KOPT-K1 (cell line): ENCODE results near the gene NEDD8.

Experiments used
- H3K27ac ChIP-seq: fragments of 200-600 bp; sonication (generic); 2 replicates; pipeline ENCODE4 v1.5.1; 2016; ENCODE audit warnings: antibody characterized with exemption, mild to moderate bottlenecking, low read depth, low read length; ENCODE audit not compliant: poor library complexity, severe bottlenecking
- H3K36me3 ChIP-seq: fragments of 200-600 bp; sonication (generic); 2 replicates; pipeline ENCODE4 v1.5.1; 2017; ENCODE audit warnings: antibody characterized with exemption, mild to moderate bottlenecking, low read length, moderate library complexity; ENCODE audit not compliant: insufficient read depth
- H3K9me3 ChIP-seq: fragments of 200-600 bp; sonication (generic); 2 replicates; pipeline ENCODE4 v1.5.1; 2017; ENCODE audit warnings: antibody characterized with exemption, low read length, mild to moderate bottlenecking; ENCODE audit not compliant: insufficient read depth, poor library complexity, severe bottlenecking

The NEDD8 gene

DNA sequence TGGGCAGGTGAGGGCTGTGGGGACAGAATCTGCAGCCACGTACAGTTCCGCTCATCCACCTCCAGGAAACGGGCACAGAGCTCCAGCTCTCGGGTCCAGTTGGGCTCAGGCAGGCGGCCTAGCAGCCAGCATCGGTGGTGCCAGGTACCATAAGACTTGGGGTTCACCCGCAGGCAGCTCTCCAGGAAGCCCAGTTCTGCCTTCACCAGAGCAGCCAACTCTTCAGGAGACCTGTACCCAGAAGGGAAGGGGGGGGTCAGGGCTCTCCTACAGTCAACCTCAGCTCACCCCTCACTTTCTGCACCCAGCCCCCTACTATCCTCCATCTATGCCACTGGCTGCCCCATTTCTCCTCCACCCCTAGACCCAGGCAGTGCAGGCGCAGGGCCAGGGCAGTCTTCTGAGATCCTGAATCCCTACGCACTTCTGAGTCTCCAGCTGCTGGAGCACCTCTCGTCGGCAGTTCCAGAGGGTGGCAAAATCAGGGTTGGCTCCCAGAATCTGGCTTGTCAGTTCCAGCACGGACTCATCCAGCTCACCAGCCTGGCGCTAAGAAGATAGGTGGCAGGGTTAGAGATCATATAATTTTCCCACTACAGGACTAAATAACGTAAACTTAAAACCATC, 37.9 kb upstream of the NEDD8 start:
- Histone ChIP-seq H3K27ac (no peak overlapping the region), H3K36me3 (peaks cover 21% of the 10 kb centered on the region; the same call in 1 of the 2 replicates), H3K9me3 (no peaks in the 10 kb centered on the region)

GRCh38 chr14:24269368-24269767, 37.2 kb upstream of the NEDD8 start:
- no peak overlapping the region for H3K27ac ChIP-seq
- no peaks in the 10 kb centered on the region for H3K9me3 ChIP-seq
- peaks cover 21% of the 10 kb centered on the region; the same call in 1 of the 2 replicates for H3K36me3 ChIP-seq

GRCh38 chr14:24268225-24268624, 36.1 kb upstream of the NEDD8 start:
- Histone ChIP-seq H3K27ac (no peak overlapping the region), H3K36me3 (peaks cover 21% of the 10 kb centered on the region; the same call in 1 of the 2 replicates), H3K9me3 (no peaks in the 10 kb centered on the region)

- Histone ChIP-seq H3K36me3 (peaks cover 21% of the 10 kb centered on the region; the same call in 1 of the 2 replicates), H3K27ac (no peak overlapping the region), H3K9me3 (no peaks in the 10 kb centered on the region)
These were observed 35.3 kb upstream of the NEDD8 start for GRCh38 chr14:24267516-24267915.

DNA sequence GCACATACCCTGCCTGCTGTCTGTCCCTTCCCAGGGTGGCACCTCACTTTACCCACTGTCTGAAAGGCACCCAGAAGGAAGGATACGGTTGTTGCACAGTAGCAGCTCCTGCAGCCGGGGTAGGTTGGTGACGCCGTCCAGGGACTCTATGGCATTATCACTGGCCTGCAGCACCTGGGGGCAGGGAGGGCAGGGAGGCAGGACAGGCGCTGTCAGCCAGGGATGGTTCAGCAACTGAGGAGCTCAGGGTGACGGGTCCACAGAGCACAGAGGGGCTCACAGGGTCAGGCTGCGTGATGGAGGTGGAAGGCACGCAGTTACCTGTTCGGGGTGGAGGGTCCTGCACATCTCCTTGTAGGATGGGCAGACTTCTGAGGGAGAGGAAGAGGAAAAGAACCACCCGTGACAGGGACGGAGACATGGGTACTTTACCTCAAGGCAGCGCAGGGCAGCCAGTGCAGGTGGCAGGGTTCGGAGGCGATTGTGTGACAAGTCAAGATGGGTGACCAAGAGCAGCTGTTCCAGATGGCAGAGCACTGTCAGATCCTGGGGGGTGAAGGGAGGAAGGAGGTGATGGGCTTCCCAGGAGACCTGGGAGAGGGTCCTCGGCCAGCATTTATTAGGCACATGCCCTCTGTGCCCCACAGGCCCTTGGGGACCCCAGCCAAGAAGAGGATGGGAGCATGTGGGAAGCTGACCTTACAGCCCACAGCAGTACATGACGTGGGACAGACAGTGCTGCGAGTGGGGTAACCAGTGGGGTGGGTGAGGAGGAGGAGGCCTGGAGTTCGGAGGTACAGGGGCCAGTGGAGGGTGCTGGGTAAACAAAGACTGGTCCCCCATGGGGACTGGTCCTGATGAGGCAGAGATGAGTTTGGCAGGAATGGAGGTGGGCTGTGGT, 34.4 kb upstream of the NEDD8 start:
- Histone ChIP-seq H3K9me3 (no peaks in the 10 kb centered on the region), H3K36me3 (peaks cover 21% of the 10 kb centered on the region; the same call in 1 of the 2 replicates), H3K27ac (no peak overlapping the region)

DNA sequence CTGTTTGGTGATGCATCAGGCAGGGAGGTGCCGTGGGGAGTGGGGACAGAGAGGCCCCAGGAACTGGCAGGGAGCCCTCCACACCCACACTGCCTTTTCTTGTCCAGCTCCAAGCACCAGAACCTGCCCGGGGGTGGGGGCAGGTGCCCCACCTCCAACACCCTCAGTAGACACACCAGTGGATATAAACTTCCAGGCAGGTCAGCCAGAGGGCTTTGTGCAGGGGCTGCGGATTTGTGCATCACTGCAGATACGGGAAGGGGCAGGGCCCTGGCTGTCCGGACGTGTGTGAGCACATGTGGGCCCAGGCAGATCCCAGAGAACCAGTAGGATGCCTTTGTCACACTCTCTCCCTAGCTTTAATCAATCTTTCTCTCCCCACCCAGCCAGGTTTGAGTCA, 32.1 kb upstream of the NEDD8 start:
- Histone ChIP-seq H3K27ac (no peak overlapping the region), H3K36me3 (peaks cover 21% of the 10 kb centered on the region; the same call in 1 of the 2 replicates), H3K9me3 (no peaks in the 10 kb centered on the region)

- H3K27ac ChIP-seq: no peak overlapping the region
These were observed 31.7 kb upstream of the NEDD8 start for GRCh38 chr14:24263848-24264247.

DNA sequence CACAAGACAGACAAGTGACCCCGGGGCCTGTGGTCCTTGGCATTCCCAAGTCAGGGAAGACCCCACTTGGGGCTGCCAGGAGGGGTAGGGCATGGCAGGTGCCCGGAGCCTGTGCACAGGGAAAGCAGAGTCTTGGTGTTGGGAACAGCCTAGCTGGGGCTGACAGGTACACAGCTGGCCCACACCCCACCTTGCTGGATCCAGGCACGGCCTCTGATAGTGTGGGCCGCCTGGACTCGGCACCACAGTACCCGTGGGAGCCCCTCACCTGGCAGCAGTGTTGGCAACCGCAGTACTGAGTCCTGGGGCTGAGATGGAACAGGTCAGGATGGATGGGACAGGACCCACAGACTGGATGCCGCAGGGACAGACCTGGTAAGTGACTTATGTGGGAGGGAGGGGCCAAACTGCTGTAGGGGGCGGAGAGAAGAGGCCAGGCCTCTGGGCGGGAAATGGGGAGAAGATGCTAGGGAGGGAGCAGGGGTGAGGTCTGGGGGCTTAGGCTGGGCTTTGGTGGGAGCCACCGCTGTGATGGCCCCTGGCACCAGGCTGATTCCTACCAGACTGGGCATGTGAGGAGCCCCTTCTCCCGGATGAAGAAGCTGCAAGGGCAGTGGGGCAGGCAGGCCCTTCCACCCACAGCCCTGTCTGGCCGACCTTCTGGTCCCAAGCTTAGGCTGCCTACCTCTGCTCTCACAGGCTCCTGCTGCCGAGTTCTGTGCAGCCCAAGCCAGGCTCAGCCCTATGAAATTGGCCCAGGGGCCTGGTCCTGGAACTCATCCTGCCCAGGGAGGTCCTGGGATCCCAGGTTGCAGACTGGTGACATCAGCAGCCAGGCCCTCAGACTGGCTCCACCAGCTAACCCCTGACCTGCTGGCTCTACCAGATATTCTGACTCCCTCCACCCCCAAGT, 30.9 kb upstream of the NEDD8 start, which contains the start of gene TGM1:
TSS of gene TGM1 (minus strand) at position 357 of the 913 bp plus-strand sequence. CDS start 825 bp downstream, outside the sequence.
- Histone ChIP-seq H3K9me3 (no peaks in the 10 kb centered on the region), H3K36me3 (peaks cover 21% of the 10 kb centered on the region; the same call in 1 of the 2 replicates), H3K27ac (no peak within 1 kb of the TSS)

More at GRCh38 chr14:24263848-24264247, 31.7 kb upstream of the NEDD8 start:
- no peaks in the 10 kb centered on the region for H3K9me3 ChIP-seq
- H3K36me3 ChIP-seq: peaks cover 21% of the 10 kb centered on the region; the same call in 1 of the 2 replicates

GRCh38 chr14:24261969-24262327, 29.8 kb upstream of the NEDD8 start:
- H3K9me3 ChIP-seq: no peaks in the 10 kb centered on the region
- peaks cover 11% of the 10 kb centered on the region; the same call in 1 of the 2 replicates for H3K36me3 ChIP-seq
- H3K27ac ChIP-seq: no peak overlapping the region

GRCh38 chr14:24261256-24261968, 29.2 kb upstream of the NEDD8 start:
- Histone ChIP-seq H3K9me3 (no peaks in the 10 kb centered on the region), H3K36me3 (peaks cover 6% of the 10 kb centered on the region; the same call in 1 of the 2 replicates), H3K27ac (no peak overlapping the region)

DNA sequence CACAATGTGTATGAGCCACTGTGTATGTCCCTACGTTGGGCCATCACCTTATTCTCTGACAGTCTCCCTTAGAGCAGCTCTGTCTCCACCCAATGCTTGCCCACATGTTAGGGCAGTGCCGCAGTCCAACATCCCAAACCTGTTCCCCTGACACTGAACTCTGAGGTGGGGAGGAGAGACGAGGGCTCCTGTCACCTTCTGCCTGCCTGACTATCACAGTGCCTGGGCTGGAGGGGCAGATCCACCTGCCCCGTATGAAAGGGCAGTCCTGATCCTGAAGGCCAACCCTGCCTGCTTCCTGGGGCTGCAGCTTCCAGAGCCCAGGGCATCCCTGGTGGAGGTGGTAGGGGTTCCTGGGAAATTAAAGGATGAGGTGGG, 28.6 kb upstream of the NEDD8 start:
- Histone ChIP-seq H3K36me3 (no peaks in the 10 kb centered on the region; the same call in 1 of the 2 replicates), H3K9me3 (no peaks in the 10 kb centered on the region), H3K27ac (no peak overlapping the region)

DNA sequence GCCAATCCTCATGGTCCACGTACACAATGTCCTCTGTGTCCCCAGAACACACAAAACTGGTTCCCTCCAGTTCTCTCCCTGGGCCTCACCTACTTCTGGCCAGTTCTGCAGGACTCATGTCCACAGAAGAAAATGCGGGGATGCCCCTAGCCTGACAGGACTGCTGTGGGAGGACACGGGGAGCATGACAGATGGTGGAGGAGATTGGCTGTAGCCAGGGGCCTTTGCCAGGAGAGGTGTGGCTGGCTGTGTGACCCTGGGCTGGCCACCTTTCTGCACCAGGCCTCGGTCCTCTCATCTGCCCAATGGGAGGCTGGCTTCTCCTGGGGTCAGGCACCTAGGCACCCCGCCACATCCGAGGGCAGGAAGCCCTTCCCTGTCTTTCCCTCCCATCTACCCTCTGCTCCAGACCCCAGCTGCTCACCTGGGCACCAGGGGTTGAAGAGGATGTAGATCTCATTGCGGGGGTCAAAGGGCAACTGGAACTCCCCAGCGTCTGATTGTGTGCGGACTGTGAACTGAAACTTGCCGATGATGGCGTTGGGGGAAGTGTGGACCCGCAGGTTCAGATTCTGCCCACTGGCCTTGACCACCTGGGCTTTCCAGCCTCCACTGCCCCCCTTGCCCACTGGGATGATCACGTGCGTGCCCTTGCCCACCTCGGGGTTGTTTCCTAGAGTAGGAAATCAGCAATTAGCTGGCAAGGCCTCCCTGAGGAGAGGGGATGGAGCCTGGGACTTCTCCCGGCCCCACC, 28.0 kb upstream of the NEDD8 start:
- Histone ChIP-seq H3K27ac (no peak overlapping the region), H3K36me3 (no peaks in the 10 kb centered on the region), H3K9me3 (no peaks in the 10 kb centered on the region)

DNA sequence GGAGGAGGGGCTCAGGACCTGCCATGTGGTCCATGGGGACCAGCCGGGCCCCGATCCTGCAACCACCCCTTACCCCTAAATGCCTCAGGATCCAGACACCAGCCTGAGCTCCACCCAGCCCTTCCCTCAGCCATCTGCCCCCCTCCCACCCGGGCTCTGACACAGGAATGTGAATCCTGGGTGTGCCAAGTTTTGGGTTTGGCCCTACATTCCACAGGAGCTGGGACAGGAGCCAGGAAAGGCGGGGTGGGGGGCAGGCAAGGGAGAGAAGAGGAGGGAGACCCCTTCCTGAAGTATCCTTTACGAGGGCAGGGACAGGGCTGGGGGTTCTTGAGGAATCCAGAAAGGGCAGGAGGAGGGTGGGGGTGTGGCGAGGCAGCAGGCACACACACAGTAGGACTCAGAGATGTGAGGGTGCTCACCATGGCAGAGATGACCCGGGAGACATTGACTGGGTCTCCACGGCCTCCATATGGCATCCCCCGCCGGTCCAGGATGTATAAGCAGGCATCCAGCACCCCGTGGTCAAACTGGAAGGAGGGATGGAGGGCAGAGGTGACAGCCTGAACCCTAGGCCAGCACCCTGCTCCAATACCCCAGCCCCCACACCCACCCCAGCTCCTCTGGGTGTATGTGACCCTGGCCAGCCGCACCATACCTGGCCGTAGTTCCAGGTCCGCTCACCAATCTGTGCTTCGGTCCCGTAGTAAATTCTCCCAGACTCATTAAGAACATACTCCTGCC, 27.3 kb upstream of the NEDD8 start:
- no peak overlapping the region for H3K27ac ChIP-seq
- no peaks in the 10 kb centered on the region for H3K9me3 ChIP-seq
- H3K36me3 ChIP-seq: no peaks in the 10 kb centered on the region
